Ishikawa (cell line): Measurements from ENCODE around the gene TRPM2.

Experiments
- CEBPB ChIP-seq: IDR thresholded peaks from 2 replicates; pipeline ENCODE4 v1.6.1; 2012
- EP300 ChIP-seq: IDR thresholded peaks from 2 replicates; pipeline ENCODE4 v1.6.1; 2012; ENCODE audit warnings: borderline replicate concordance
- RAD21 ChIP-seq: IDR thresholded peaks from 2 replicates; pipeline ENCODE4 v1.6.1; 2012; ENCODE audit warnings: low read depth
- REST ChIP-seq: IDR thresholded peaks from 2 replicates; pipeline ENCODE4 v1.6.1; 2012; ENCODE audit warnings: low read depth, mild to moderate bottlenecking
- TAF1 ChIP-seq: IDR thresholded peaks from 2 replicates; pipeline ENCODE4 v1.6.1; 2012; ENCODE audit warnings: low read depth, mild to moderate bottlenecking
- YY1 ChIP-seq: IDR thresholded peaks from 2 replicates; pipeline ENCODE4 v1.6.1; 2012; ENCODE audit warnings: low read depth
- TF ChIP-seq, protein P1 (sequence below): IDR thresholded peaks from 2 replicates; pipeline ENCODE4 v1.6.1; 2012

GRCh38 chr21:44354001-44354405, 582 bp downstream of the TRPM2 start:
- TF ChIP-seq EP300, result no peak
- TF ChIP-seq TAF1, result no peak
- no peak for TF ChIP-seq YY1
- TF ChIP-seq RAD21, result no peak
- no peak for TF ChIP-seq REST
- no peak for TF ChIP-seq CEBPB
- TF ChIP-seq, protein P1, sequence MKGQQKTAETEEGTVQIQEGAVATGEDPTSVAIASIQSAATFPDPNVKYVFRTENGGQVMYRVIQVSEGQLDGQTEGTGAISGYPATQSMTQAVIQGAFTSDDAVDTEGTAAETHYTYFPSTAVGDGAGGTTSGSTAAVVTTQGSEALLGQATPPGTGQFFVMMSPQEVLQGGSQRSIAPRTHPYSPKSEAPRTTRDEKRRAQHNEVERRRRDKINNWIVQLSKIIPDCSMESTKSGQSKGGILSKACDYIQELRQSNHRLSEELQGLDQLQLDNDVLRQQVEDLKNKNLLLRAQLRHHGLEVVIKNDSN, result no peak
